ENCODE data around the gene CKAP5. TPM values are rescaled to one million over a fixed set of nuclear protein-coding genes. Genes with fewer than 3 reads are reported as not detected.
"Not testable (repeated sequence)": the region's sequence is repeated elsewhere in the genome, so short reads cannot be mapped to it uniquely, and the experiment has no call there.

Gene CKAP5
- total RNA-seq, 1 experiment from 2014 or later = 166 TPM

- no peaks in the 10 kb centered on the region for H3K27me3 ChIP-seq (ENCODE audit: insufficient read depth, low read length)
- ChIA-PET CTCF (no interaction called here), POLR2A (no interaction called here), RAD21 (ENCODE audit: low non-redundant PET in 1 of 2, low total read pairs in 2 of 2, uncharacterized antibody in 2 of 2, unreplicated experiment in 2 of 2) (no interaction called here)
- peaks cover 19% of the 10 kb centered on the region; the same call in 1 of the 2 replicates for H3K79me2 ChIP-seq (ENCODE audit: insufficient read depth, low read length)
- DNase-seq (ENCODE audit: low read depth, low spot score) = no peak
- H3K9ac ChIP-seq (ENCODE audit: low read length) = no peak overlapping the region
- H3K9me2 ChIP-seq (ENCODE audit: insufficient read depth) = no peaks in the 10 kb centered on the region
- H3K4me2 ChIP-seq (ENCODE audit: low read length) = no peak overlapping the region
- no TSS peak for BruUV-seq (replicated peaks)
- ATAC-seq = no peak
- H3K27ac ChIP-seq (ENCODE audit: low read depth, low read length) = no peak overlapping the region
- H2AFZ ChIP-seq (ENCODE audit: low read depth, low read length, poor library complexity, severe bottlenecking) = no peak overlapping the region
- intact Hi-C loops (cut with micrococcal nuclease) = loop anchor here (2.0 to 10.0 kb wide), 3 partner anchors 43 to 415 kb away; partner anchors contain the start of gene MDK
- H4K20me1 ChIP-seq (ENCODE audit: insufficient read depth) = 0 out of 2 replicates have a peak, but pooled peaks cover 3% of the 10 kb centered on the region
- H3K9me3 ChIP-seq (ENCODE audit: control insufficient read depth in 1 of 2, insufficient read depth in 1 of 2, low read depth in 1 of 2, low read length in 2 of 2) = no peaks in the 10 kb centered on the region
- H3K36me3 ChIP-seq (ENCODE audit: control insufficient read depth in 1 of 2, insufficient read depth in 2 of 2, low read length in 2 of 2) = peaks cover 47 to 55% of the 10 kb centered on the region in 2 experiments
- H3K4me3 ChIP-seq (replicated peaks in 1 of 2; ENCODE audit: low read depth in 1 of 2, low read length in 2 of 2) = no peak overlapping the region
- no peaks in the 10 kb centered on the region for H3K4me1 ChIP-seq (ENCODE audit: control insufficient read depth in 1 of 2, insufficient read depth in 2 of 2, low read length in 2 of 2)
- no peak for TF ChIP-seq SRF (IDR thresholded peaks at IDR 0.05; ENCODE audit: low read depth)
- no peak for TF ChIP-seq REST (IDR thresholded peaks at IDR 0.05; ENCODE audit: low read depth)
- TF ChIP-seq POLR2AphosphoS5 (IDR thresholded peaks at IDR 0.05; ENCODE audit: low read depth, low read length) = no peak
- no peak for TF ChIP-seq EZH2 (IDR thresholded peaks at IDR 0.05)
- TF ChIP-seq ZNF274 (IDR thresholded peaks at IDR 0.05; ENCODE audit: low read depth, low read length) = no peak
- TF ChIP-seq FOSL1 (IDR thresholded peaks at IDR 0.05; ENCODE audit: low read depth) = no peak
- no peak for TF ChIP-seq YY1 (IDR thresholded peaks at IDR 0.05; ENCODE audit: extremely low read depth, insufficient replicate concordance, low read depth, low read length)
- TF ChIP-seq TCF7L2 (IDR thresholded peaks at IDR 0.05; ENCODE audit: borderline replicate concordance, extremely low read depth, insufficient read depth, insufficient read length) = no peak
- no peak for TF ChIP-seq SP1 (IDR thresholded peaks at IDR 0.05; ENCODE audit: low read depth)
Observed at GRCh38 chr11:46800177-46800576, 45.9 kb downstream of the CKAP5 start.

GRCh38 chr11:46799725-46800124, 46.4 kb downstream of the CKAP5 start:
- H3K4me2 ChIP-seq (ENCODE audit: low read length); H3K27ac ChIP-seq (ENCODE audit: low read depth, low read length); H3K4me3 ChIP-seq (replicated peaks in 1 of 2; ENCODE audit: low read depth in 1 of 2, low read length in 2 of 2); DNase-seq (ENCODE audit: low read depth, low spot score); H3K9me3 ChIP-seq (ENCODE audit: control insufficient read depth in 1 of 2, insufficient read depth in 1 of 2, low read depth in 1 of 2, low read length in 2 of 2); H3K9ac ChIP-seq (ENCODE audit: low read length); H2AFZ ChIP-seq (ENCODE audit: low read depth, low read length, poor library complexity, severe bottlenecking); RAD21 ChIA-PET (ENCODE audit: low non-redundant PET in 1 of 2, low total read pairs in 2 of 2, uncharacterized antibody in 2 of 2, unreplicated experiment in 2 of 2); ATAC-seq; POLR2A ChIA-PET; H4K20me1 ChIP-seq (ENCODE audit: insufficient read depth); H3K4me1 ChIP-seq (ENCODE audit: control insufficient read depth in 1 of 2, insufficient read depth in 2 of 2, low read length in 2 of 2); H3K27me3 ChIP-seq (ENCODE audit: insufficient read depth, low read length); BruUV-seq (replicated peaks); H3K9me2 ChIP-seq (ENCODE audit: insufficient read depth); CTCF ChIA-PET: not testable (repeated sequence)
- intact Hi-C loops (cut with micrococcal nuclease) = loop anchor here (2.0 to 10.0 kb wide), 3 partner anchors 43 to 415 kb away; partner anchors contain the start of gene MDK
- peaks cover 49 to 57% of the 10 kb centered on the region in 2 experiments for H3K36me3 ChIP-seq (ENCODE audit: control insufficient read depth in 1 of 2, insufficient read depth in 2 of 2, low read length in 2 of 2)
- peaks cover 19% of the 10 kb centered on the region; the same call in 1 of the 2 replicates for H3K79me2 ChIP-seq (ENCODE audit: insufficient read depth, low read length)
